GM12892 (cell line): ENCODE results near the gene WDR59.

Experiments
- POLR2A ChIP-seq: IDR thresholded peaks from 2 replicates; pipeline ENCODE4 v1.6.1; 2011; ENCODE audit warnings: low read depth, low read length, control low read depth
- POLR2AphosphoS5 ChIP-seq: IDR thresholded peaks from 2 replicates; pipeline ENCODE4 v1.6.1; 2011; ENCODE audit warnings: low read depth, low read length, control low read depth
- TAF1 ChIP-seq: IDR thresholded peaks from 2 replicates; pipeline ENCODE4 v1.6.1; 2011; ENCODE audit warnings: low read depth, mild to moderate bottlenecking, control low read depth, low read length, borderline replicate concordance

DNA sequence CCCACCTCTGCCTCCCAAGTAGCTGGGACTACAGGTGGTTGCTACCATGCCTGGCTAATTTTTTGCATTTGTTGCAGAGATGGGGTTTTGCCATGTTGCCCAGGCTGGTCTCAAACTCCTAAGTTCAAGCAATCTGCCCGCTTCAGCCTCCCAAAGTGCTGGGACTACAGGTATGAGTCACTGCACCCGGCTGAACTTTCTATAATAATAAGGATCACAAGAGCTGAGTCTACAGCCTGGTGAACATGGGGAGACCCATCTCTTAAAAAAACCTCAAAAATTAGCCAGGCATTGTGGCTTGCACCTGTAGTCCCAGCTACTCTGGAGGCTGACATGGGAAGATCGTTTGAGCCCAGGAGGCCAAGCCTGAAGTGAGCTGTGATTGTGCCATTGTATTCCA lies 53.5 kb downstream of the WDR59 start:
- no peak for TF ChIP-seq TAF1
- TF ChIP-seq POLR2A = no peak
- TF ChIP-seq POLR2AphosphoS5 = no peak
